ENCODE results near the gene CLDN1. TPM values are rescaled to one million over a fixed set of nuclear protein-coding genes. Genes with fewer than 3 reads are reported as not detected.
A peak's percentile ranks its signal among the peaks of the same experiment; 100 is the strongest.

Gene CLDN1
- total and polyA plus RNA-seq, 10 of the 15 experiments (the other 5 are each of a cell fraction or from before 2014, with no cell fraction given): 3.4 to 22.8 (median 8.5) TPM

DNA sequence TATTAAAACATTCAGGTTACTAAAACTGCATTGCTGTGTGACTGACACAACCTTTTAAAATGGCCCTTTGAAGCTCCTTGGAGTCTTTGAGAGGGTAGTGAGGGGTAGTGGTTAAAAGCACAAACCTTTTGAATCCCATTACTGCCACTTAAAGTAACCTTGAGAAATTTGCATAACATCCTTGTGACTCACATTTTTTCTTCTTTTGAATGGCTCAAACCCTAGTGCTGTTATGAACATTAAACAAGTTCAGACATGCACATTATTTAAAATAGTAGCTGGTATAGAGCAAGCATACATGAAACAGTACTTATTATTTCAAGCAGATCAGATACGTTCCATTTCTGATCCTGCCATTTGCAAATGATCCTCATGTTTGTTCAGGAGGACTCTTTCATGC, 3.7 kb upstream of the CLDN1 start:
- no TSS peak for BruUV-seq (replicated peaks)
- RAD21 ChIA-PET (ENCODE audit: unreplicated experiment): interaction anchor here (0.6 to 2.4 kb wide), 10 partner anchors 11 to 101 kb away, joined by 3 to 8 read pairs (median 3); no protein-coding TSS in a partner anchor
- in situ Hi-C loops (cut with MboI) (loop anchor here (10.0 kb wide), 1 partner anchor 361 kb away; no protein-coding TSS in a partner anchor), intact Hi-C loops (cut with micrococcal nuclease; ENCODE audit: unreplicated experiment) (no loop called here)
- no peak overlapping the region for H3K4me2 ChIP-seq (ENCODE audit: control insufficient read depth, insufficient read depth)
- POLR2A ChIA-PET: no interaction called here
- SMC1A ChIA-PET (ENCODE audit: uncharacterized antibody, unreplicated experiment): interaction anchor here (0.8 to 6.0 kb wide), 14 partner anchors 9 to 101 kb away, joined by 3 to 35 read pairs (median 6); no protein-coding TSS in a partner anchor
- no peaks in the 10 kb centered on the region for H3K36me3 ChIP-seq (ENCODE audit: control insufficient read depth in 2 of 2, insufficient read depth in 2 of 2, low read length in 1 of 2)
- H3K27me3 ChIP-seq (replicated peaks in 1 of 2; ENCODE audit: control insufficient read depth in 2 of 2, insufficient read depth in 2 of 2, low read length in 1 of 2): peaks cover 2 to 5% of the 10 kb centered on the region in 2 experiments; a peak in 3 of 4 replicates
- no peak overlapping the region for H3K27ac ChIP-seq (ENCODE audit: control insufficient read depth, insufficient read depth)
- DNase-seq (ENCODE audit: low read depth, low spot score): no peak
- TF ChIP-seq, protein P1, sequence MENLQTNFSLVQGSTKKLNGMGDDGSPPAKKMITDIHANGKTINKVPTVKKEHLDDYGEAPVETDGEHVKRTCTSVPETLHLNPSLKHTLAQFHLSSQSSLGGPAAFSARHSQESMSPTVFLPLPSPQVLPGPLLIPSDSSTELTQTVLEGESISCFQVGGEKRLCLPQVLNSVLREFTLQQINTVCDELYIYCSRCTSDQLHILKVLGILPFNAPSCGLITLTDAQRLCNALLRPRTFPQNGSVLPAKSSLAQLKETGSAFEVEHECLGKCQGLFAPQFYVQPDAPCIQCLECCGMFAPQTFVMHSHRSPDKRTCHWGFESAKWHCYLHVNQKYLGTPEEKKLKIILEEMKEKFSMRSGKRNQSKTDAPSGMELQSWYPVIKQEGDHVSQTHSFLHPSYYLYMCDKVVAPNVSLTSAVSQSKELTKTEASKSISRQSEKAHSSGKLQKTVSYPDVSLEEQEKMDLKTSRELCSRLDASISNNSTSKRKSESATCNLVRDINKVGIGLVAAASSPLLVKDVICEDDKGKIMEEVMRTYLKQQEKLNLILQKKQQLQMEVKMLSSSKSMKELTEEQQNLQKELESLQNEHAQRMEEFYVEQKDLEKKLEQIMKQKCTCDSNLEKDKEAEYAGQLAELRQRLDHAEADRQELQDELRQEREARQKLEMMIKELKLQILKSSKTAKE (IDR thresholded peaks at IDR 0.05; ENCODE audit: low read depth, poor library complexity, severe bottlenecking): no peak
- TF ChIP-seq TCF3 (IDR thresholded peaks at IDR 0.05; ENCODE audit: borderline replicate concordance, insufficient read depth, low read depth, low read length) (no peak), ZNF207 (IDR thresholded peaks at IDR 0.05; ENCODE audit: borderline replicate concordance) (no peak), PAX8 (IDR thresholded peaks at IDR 0.05) (no peak), NRF1 (conservative IDR thresholded peaks at IDR 0.05; ENCODE audit: low read depth, low read length) (no peak), JUNB (IDR thresholded peaks at IDR 0.05) (peak; percentile 75), RUNX3 (IDR thresholded peaks at IDR 0.05; ENCODE audit: low read length) (peak; percentile 42; the same call in 1 of the 2 replicates), POU2F2 (IDR thresholded peaks at IDR 0.05; ENCODE audit: borderline replicate concordance, low read depth, low read length) (0 out of 3 replicates have a peak, but pooled peaks have one; percentile 27), ZBED1 (IDR thresholded peaks at IDR 0.05; ENCODE audit: borderline replicate concordance) (0 out of 2 replicates have a peak, but pooled peaks have one; percentile 34)
- no peak for FAIRE-seq
- H4K20me1 ChIP-seq (ENCODE audit: control insufficient read depth, insufficient read depth): no peaks in the 10 kb centered on the region
- no peaks in the 10 kb centered on the region for H3K4me1 ChIP-seq (ENCODE audit: control insufficient read depth, insufficient read depth, low read length)
- H2AFZ ChIP-seq (ENCODE audit: control insufficient read depth, low read depth, low read length): no peak overlapping the region
- H3K79me2 ChIP-seq (ENCODE audit: control insufficient read depth, insufficient read depth, low read length): no peaks in the 10 kb centered on the region
- H3K9ac ChIP-seq (ENCODE audit: control insufficient read depth, insufficient read depth, low read length): no peak overlapping the region
- H3K4me3 ChIP-seq: no peak overlapping the region
- 4% methylated on average over 1 of the region's 1 CpG for WGBS (ENCODE audit: insufficient coverage, insufficient replicate concordance, low lambda C conversion rate, missing lambda C conversion rate)
- H3K9me3 ChIP-seq (replicated peaks; ENCODE audit: control insufficient read depth, insufficient read depth, low read length): no peaks in the 10 kb centered on the region
- CTCF ChIA-PET: interaction anchor here (0.5 to 7.1 kb wide), 11 partner anchors 9 to 365 kb away, joined by 3 to 80 read pairs (median 5); no protein-coding TSS in a partner anchor
- peak; percentile 21 for ATAC-seq

Data from GM12878 (cell line).